ENCODE data around the gene NPIPA1. TPM values are rescaled to one million over a fixed set of nuclear protein-coding genes. Genes with fewer than 3 reads are reported as not detected.

NPIPA1 gene
- total and polyA plus RNA-seq, 9 of the 15 experiments (the other 6 are each of a cell fraction or from before 2014, with no cell fraction given), result 8.2 to 48.7 (median 27.2) TPM

DNA sequence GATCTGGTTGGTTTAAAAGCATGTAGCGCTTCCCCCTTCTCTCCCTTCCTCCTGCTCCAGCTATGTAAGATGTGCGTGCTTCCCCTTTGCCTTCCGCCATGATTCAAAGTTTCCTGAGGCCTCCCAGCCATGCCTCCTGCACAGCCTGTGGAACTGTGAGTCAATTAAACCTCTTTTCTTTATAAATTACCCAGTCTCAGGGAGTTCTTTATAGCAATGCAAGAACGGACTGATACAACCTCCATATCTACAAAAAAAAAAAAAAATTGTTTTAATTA, 21.0 kb downstream of the NPIPA1 start:
- in situ Hi-C loops (cut with MboI) (loop anchor here (5.0 kb wide), 1 partner anchor 1389 kb away; no protein-coding TSS in a partner anchor), intact Hi-C loops (cut with micrococcal nuclease) (no loop called here)
- Histone ChIP-seq H3K4me1 (replicated peaks in 1 of 2; ENCODE audit: control insufficient read depth in 2 of 2, insufficient read depth in 2 of 2, low read length in 2 of 2) (peaks cover 5 to 6% of the 10 kb centered on the region in 2 experiments; a peak in 4 of 5 replicates), H3K9me3 (replicated peaks; ENCODE audit: control insufficient read depth, insufficient read depth, low read depth, low read length) (no peaks in the 10 kb centered on the region), H3K4me3 (no peak overlapping the region), H4K20me1 (replicated peaks; ENCODE audit: control insufficient read depth, insufficient read depth, low read length) (0 out of 2 replicates have a peak, but pooled peaks cover under 1% of the 10 kb centered on the region), H3K4me2 (ENCODE audit: insufficient read depth, low read length) (no peak overlapping the region), H3K36me3 (ENCODE audit: control insufficient read depth, insufficient read depth, low read length) (no peaks in the 10 kb centered on the region), H3K27me3 (ENCODE audit: control insufficient read depth in 2 of 2, insufficient read depth in 2 of 2, low read length in 2 of 2) (peaks cover 22 to 24% of the 10 kb centered on the region in 2 experiments), H3K79me2 (ENCODE audit: control insufficient read depth, insufficient read depth, low read length) (no peaks in the 10 kb centered on the region), H3K27ac (ENCODE audit: extremely low read depth, low read depth, low read length) (no peak overlapping the region), H3K9me1 (ENCODE audit: control insufficient read depth, insufficient read depth, low read length) (no peaks in the 10 kb centered on the region), H2AFZ (ENCODE audit: low read depth, low read length) (no peak overlapping the region), H3K9ac (ENCODE audit: insufficient read depth in 1 of 2, low read depth in 2 of 2, low read length in 2 of 2) (no peak overlapping the region)
- BruUV-seq (replicated peaks), result no TSS peak
- POLR2A ChIA-PET, result no interaction called here
- WGBS (ENCODE audit: insufficient coverage, low coverage, missing lambda C conversion rate), result 25% methylated on average over 3 of the region's 4 CpGs
- ATAC-seq, result no peak
- no peak for FAIRE-seq
- no peak for TF ChIP-seq SRF (CRISPR knock-in tag; IDR thresholded peaks at IDR 0.05)
- TF ChIP-seq RNF2 (IDR thresholded peaks at IDR 0.05), result no peak
- no peak for TF ChIP-seq EZH2 (IDR thresholded peaks at IDR 0.05; ENCODE audit: borderline replicate concordance, low read depth, low read length)
- TF ChIP-seq MECOM (CRISPR knock-in tag; IDR thresholded peaks at IDR 0.05), result no peak
- TF ChIP-seq MCM3 (IDR thresholded peaks at IDR 0.05), result no peak
- no peak for TF ChIP-seq LEF1 (IDR thresholded peaks at IDR 0.05)
- TF ChIP-seq, protein P1, sequence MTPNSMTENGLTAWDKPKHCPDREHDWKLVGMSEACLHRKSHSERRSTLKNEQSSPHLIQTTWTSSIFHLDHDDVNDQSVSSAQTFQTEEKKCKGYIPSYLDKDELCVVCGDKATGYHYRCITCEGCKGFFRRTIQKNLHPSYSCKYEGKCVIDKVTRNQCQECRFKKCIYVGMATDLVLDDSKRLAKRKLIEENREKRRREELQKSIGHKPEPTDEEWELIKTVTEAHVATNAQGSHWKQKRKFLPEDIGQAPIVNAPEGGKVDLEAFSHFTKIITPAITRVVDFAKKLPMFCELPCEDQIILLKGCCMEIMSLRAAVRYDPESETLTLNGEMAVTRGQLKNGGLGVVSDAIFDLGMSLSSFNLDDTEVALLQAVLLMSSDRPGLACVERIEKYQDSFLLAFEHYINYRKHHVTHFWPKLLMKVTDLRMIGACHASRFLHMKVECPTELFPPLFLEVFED (CRISPR knock-in tag; conservative IDR thresholded peaks at IDR 0.05), result no peak
- no peak for TF ChIP-seq SIX5 (IDR thresholded peaks at IDR 0.05; ENCODE audit: borderline replicate concordance in 1 of 2, insufficient read depth in 1 of 2, low read depth in 1 of 2, low read length in 2 of 2)
- TF ChIP-seq OTX1 (CRISPR knock-in tag; IDR thresholded peaks at IDR 0.05), result no peak
- TF ChIP-seq E2F3 (CRISPR knock-in tag; IDR thresholded peaks at IDR 0.05), result no peak
- TF ChIP-seq ZNF354B (CRISPR knock-in tag; IDR thresholded peaks at IDR 0.05), result no peak
- TF ChIP-seq ETS2 (tag; IDR thresholded peaks at IDR 0.05; ENCODE audit: borderline replicate concordance, poor library complexity, severe bottlenecking), result no peak
- no peak for TF ChIP-seq PTRF (tag; IDR thresholded peaks at IDR 0.05)
- CTCF ChIA-PET (ENCODE audit: low intra/inter-chr PET ratio), result no interaction called here
- DNase-seq (ENCODE audit: extremely low read depth in 1 of 4, low spot score in 3 of 4), result no peak
